SKM-1 treated with dmso at 0.1 percent for 144 hours (cell line): ENCODE measurements around the gene XKR8.
A peak's percentile ranks its signal among the peaks of the same experiment; 100 is the strongest.

Experiments used
- DNase-seq: peaks from one replicate; lab custom pipeline; 2025; ENCODE audit not compliant: unreplicated experiment; lab: John Stamatoyannopoulos, UW

The XKR8 gene

DNA sequence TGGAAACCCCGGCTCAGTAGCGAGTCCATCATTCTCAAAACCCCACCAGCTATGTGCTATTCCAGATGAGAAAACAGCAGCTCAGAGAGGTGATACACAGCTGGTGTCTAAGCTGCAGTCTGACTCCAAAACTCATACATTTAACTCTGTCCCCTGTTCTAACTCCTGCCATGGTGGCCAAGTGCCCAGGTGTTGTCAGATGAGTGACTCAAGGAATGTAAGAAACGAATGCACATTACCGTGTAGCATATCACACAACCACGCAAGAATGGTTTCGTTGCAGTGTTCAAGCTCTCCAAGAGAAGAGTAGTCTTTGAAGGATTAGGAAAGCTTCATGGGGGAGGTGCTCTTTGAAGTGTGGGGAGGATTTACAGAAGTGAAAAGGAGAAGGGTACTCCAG, 4.7 kb upstream of the XKR8 start:
- DNase-seq: no peak

DNA sequence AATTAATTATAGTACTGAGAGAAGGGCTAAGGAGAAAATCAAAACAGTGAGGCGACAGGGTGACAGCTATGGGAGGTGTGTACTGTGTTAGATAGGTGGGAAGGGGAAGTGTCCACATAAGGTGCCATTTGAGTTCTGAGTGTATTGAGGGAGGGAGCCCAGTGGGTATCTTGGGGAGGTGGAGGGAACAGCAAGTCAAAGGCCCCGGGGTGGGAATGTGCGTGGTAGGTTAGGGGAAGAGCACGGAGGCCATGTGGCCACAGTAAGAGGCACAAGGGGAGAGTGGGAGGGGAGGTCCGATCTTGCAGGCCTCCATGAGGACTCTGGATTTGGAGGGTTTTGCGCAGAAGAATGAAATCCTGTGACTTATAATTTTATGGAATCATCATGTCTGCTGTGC, 3.0 kb upstream of the XKR8 start:
- no peak for DNase-seq

DNA sequence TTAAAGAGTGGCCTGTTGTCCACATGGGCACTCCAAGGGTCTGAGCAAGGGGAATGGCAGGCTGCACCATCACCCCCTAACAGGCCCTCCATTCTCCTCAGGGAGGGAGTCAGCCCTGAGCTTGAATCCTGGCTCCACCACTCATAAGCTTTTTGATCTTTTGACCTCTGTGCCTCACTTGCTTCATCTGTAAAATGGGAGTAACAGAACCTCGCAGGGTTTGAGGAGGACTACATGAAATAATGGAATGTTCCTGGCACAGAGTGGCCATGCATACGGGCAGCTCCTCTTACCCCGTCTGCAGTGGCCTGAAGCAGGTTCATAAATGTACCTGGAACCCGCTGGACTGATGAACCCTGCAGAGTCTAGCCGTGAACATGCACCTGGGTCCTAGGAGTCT, 2.1 kb upstream of the XKR8 start:
- DNase-seq: no peak

DNA sequence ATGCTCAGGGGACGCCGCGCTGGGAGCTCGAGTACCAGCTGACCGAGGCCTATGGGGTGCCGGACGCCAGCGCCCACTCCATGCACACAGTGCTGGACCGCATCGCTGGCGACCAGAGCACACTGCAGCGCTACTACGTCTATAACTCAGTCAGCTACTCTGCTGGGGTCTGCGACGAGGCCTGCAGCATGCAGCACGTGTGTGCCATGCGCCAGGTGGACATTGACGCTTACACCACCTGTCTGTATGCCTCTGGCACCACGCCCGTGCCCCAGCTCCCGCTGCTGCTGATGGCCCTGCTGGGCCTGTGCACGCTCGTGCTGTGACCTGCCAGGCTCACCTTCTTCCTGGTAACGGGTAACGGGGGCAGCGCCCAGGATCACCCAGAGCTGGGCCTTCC, 1.3 kb upstream of the XKR8 start:
- DNase-seq: no peak

DNA sequence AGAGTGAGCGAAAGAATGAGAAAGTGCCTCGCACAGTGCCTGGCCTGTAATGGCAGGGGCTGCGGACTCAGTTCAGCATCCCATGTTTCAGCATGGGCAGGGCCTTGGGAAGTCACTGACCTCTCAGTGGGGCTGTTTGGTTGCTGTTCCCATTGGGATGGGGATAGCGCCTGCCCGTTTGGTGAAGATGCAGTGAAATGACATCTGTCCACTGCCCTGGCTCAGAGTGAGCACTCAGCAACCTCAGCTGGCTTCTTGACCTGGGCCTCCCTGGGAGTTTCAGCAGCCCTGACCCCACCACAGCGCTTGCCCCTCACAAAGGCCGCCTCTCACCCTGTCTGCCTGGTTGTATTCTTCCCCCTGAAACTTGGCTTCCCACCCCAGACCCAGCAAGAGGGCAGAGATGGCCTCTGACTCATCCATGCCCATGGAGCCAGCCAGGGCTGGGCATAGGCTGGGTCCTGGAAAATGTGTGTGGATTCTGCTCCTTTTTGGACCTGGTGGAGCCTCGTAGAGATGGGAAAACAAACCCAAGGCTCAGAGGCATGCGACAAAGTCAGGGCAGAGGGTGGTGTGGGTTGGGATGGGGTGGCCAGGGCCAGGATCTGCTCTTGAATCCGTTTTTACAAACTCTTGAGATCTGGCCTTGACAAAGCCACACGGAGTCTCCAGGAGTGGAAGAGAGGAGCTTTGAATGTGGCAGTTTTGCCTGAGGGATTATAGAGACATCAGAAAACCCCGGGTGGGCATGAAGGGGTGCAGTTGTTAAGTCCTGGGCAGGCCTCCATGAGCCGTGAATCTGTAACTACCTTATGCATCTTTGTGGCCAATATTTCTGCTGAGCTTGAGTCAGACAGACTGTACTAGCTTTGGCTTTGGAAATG, 1.2 kb downstream of the XKR8 start:
- no peak for DNase-seq

DNA sequence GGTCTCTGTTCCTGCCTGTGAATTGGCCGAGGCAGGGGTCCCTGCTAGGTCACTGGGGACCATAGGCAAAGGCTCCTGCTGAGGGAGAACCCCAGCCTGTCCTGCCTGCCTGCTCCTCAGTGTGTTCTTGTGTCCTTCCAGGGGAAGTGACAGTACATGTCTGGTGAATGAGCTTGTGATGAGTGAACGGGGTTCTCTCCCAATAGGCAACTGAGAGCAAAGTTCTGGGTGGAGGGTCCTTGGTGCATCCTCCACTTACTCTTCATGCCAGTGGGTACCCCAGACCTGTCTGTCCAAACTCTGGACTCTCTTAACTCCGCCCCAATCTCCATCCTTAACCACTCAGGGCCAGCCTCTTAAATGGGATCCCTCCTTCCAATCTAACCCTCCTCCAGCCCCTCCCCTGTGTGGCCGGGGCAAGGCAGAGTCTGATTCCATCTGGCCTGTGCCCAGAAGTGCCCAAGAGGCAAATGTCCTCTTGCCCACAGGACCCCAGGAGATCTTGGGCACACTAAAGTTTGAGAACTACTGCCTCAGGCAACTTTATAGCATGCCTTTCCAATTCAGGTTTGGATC, 2.0 kb downstream of the XKR8 start:
- no peak for DNase-seq

DNA sequence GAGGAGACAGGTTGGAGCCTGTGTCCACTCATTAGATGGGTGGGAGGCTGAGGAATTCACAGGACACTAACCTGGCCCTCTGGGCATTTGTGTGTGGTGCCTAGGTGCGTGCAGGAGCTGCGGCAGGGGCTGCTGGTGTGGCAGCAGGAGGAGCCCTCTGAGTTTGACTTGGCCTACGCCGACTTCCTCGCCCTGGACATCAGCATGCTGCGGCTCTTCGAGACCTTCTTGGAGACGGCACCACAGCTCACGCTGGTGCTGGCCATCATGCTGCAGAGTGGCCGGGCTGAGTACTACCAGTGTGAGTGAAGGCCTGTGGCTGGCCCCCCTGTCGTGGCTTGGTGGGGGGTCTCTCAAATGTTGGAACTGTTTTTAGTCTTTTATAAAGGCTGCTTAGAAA, 3.6 kb downstream of the XKR8 start:
- no peak for DNase-seq

DNA sequence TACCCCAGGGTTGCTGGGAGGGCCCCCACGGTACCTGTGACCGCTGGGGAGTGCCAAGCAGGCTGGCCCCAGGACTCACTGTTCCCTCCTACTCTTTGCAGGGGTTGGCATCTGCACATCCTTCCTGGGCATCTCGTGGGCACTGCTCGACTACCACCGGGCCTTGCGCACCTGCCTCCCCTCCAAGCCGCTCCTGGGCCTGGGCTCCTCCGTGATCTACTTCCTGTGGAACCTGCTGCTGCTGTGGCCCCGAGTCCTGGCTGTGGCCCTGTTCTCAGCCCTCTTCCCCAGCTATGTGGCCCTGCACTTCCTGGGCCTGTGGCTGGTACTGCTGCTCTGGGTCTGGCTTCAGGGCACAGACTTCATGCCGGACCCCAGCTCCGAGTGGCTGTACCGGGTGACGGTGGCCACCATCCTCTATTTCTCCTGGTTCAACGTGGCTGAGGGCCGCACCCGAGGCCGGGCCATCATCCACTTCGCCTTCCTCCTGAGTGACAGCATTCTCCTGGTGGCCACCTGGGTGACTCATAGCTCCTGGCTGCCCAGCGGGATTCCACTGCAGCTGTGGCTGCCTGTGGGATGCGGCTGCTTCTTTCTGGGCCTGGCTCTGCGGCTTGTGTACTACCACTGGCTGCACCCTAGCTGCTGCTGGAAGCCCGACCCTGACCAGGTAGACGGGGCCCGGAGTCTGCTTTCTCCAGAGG, 6.8 kb downstream of the XKR8 start:
- DNase-seq: no peak

DNA sequence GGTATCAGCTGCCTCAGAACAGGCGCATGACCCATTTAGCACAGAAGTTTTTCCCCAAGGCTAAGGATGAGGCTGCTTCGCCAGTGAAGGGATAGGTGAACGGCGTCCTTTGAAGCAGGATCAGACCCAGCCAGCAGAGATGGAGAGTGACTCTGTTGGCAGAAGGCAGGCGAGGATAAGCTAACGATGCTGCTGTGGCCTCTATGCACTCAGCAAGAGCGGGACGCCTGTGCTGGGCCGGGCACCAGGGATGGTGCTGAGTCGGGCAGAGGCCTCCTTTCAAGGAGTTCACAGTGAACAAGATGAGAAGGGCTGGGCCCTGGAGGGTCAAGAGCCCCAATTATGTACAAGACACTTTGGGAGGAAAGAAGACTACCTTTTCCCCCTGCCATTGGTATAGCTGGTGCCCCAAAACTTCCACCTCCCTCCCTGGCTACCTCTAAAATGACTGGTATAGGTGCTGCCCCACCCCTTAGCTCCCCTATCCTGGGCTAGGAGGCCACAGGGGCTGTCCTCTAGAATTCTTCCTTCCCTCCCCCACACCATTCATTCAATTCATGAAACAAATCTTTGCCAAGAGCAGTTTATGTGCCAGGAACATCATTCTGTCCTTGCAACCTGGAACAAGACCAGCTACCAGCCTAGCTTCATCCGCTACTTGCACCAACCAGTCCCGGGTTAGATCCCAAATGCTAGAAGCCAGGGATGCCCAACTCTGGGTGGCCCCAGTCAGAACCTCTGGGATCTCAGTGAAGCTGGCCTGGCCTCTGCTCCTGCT, 7.5 kb downstream of the XKR8 start:
- no peak for DNase-seq

DNA sequence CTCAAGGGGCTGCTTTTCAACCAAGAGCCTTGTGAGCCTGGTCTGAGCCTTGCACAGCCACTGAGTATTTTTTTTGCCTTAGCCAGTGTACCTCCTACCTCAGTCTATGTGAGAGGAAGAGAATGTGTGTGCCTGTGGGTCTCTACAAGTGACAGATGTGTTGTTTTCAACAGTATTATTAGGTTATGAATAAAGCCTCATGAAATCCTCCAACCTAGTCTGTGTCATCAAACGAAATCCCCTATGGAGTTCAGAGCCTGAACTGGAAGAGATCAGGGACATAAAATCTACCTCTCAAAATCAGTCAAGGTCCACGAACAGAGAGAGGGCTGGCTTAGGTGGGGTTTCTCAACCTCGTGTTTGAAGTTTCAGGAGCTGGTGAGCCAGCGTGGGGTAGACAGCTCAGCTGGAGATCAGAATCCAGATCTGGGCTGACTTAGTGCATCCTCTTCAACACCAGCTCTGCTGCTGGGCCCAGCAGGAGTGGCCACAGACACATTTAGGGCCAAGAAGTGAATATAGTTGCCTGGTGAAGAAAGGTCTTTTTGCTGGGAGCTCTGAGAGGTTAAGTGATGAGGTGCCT, 8.2 kb downstream of the XKR8 start:
- no peak for DNase-seq

DNA sequence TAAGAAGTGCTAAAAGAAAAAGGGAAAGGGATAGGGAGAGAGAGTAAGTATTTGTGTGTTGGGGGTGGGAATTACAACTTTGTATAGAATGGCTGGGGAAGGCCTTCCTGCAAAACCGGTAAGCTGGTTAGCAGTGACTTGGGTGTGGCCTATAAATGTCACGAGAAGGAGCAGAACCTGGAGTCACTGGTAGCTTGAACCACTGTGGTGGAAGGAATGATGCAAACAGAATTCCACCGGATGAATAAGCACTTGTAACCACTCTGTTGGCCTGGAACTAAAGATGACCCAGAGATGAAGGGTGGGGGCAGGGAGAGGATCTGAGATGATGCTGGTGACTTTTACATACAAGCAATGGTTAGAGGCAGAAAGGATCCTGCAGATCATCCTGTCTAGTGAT, 8.9 kb downstream of the XKR8 start:
- no peak for DNase-seq

DNA sequence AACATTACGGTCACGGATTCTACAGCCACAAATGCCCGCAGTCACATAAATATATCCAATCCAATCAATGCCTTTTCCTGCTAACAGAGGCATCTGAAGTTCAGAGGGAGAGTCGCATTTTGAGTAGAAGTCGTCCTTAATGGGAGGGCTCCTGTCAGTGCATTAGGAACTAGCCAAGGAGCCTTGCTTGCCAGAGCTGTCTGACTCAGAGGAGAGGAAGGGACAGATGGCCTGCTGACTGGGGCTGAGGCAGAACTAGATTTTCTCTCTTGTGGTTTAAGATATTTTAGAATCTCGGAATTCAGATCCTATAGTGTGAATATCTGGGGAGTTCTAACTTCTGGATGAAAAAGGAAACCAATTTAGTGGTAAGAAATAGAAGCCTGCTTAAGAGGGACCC, 10.6 kb downstream of the XKR8 start:
- no peak for DNase-seq

DNA sequence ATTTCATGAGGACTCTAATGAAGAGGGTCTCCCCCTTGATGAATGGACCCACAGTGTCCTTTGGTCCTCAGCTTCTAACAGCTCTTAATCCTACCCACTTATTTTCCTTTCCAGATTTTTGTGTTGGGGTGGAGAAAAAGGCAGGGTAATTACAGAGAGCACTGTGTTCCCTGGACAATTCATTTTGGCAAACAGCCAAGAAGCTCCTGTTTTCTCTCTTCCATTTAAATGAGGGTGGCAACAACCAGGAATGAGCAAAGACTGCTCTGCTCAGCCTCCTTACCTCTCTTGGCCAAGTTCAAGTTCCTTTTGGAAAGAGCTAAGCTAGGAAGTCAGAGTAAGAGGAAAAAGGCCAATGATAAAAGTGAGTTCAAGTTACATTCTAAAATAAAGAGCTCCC, 11.9 kb downstream of the XKR8 start:
- no peak for DNase-seq

DNA sequence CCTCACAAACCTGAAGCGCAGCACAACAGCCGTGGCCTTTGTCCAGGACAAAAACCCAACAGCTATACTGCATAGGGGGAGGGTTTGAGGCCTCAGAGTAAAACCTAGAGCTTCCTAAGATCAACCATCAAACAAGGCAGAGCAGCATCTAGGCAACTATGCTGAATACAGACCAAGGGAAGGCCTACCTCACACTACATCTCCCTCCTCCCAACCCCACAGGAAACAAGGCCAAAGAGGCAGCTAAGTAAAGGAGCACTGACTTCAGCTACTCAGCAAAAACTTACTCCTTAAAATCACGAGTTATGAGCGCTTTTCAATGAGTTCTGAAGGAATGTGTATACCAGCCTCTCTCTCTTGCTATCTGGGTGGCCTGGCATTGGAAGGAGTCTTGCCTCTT, 12.4 kb downstream of the XKR8 start:
- DNase-seq: no peak

DNA sequence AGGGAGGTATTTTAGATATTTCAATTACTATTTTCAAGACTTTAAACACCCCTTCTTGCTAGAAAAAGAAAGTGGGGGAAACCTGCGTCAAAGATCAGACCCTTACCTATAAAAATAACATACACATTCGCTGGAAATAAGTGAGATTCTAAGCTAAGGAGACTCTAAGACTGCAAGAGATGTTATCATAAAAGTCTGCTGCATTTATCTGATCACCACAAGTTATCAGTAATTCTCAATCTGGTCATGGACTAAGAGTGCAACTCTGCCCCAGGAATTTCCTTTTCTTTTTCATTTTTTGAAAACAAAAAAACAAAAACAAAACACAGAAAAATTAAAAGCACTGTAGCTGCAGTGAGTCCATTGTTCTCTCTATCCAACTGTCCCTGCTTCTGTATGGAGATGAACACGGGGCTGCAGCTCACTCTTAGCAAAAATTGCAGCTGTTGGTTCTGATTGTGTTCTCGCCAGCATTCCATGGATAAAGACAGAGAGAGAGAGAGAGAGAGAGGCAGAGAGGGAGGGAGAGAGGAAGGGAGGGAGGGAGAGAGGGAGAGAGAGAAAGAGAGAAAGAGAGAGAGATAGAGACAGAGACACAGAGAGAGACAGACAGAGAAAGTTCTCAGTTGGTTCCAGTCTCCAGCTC, 14.1 kb downstream of the XKR8 start:
- no peak for DNase-seq

DNA sequence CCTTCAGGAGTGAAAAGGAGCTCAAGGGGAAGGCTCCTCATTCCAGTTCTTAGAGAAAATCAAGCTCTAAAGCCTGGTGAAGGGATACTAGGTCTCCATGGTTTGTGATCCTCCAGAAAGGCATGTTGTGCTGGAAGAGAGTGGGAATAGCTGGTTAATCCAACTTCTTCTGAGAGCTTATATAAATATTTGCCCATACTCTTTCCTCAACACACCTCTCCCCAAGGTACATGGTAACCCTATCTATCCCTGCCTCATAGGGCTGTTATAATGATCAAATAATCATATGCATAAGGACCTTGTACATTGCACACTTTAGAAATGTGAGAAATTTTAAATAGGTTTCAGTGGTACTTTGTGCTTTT, 14.6 kb downstream of the XKR8 start:
- DNase-seq: no peak

DNA sequence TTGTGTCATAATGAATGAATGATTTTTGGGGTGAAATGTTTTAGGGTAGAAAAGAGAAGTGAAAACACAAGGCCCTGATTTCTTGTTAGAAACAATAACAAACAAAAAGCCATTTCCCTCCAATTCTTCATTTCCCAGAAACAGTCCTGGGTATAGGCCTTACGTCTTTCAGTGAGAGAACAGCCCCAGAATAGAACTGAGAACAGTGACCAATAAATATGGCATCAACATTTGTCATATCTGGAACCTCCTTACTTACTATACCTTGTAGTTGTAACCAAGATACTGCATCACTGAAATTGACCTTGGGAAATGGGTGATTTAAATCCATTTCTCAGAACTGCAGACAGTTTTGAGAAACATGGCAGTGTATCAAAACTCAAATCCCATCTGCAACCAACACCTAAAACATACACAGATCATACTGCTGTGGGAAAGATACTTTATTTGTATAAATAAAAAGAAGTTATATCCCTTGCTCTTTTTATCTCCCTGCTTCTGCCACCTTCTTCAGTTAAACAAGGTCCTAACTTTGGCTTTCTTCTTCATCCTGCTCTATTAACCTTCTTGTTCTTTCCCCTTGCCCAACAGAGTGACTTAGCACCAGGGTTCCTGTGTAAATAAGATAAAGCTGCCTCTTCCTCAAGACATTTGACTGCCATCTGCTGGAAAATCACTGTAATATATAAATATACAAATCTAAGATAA, 19.5 kb downstream of the XKR8 start:
- peak; percentile 74 for DNase-seq

DNA sequence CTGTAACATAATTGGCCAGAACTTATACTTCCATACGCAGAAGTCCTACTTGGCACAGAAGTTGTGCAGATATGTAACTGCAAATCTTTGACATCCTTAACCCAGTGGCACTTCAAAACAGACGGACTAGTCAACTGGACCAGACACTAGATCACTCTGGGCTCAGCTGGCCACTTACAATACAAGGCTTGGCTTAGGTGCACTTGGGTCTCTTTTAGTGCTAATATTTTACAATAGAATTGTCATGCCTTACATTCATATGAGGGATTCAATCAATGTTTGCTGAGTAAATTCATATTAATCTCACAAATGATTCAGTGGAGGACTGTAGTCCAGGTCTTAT, 20.1 kb downstream of the XKR8 start:
- DNase-seq: no peak

DNA sequence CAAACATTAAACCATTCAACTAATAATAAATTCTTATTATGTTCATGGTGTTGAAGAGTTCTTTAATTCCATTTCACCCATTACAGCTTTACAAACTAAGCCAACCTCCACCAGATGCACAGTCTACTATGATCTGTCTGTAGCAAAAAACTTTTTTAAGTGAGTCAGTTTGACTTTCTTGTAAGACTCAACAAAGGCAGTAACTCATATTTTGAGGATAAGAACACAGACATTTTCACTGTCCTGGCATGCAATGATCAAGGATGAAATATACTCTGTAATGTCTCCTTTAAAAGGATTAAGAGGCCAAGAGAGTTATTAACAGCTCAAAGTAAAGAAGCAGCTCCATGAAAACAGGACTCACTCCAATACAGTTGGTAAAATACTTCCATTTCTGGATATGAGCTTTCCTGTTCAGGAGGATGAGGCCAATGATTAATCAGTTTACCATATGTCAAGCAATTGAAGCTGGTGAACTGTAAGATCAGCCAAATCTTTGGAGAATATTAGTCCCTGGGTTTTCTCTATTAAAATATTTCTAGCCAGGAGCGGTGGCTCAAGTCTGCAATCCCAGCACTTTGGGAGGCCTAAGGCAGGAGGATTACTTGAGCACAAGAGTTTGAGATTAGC, 20.6 kb downstream of the XKR8 start:
- DNase-seq: no peak

DNA sequence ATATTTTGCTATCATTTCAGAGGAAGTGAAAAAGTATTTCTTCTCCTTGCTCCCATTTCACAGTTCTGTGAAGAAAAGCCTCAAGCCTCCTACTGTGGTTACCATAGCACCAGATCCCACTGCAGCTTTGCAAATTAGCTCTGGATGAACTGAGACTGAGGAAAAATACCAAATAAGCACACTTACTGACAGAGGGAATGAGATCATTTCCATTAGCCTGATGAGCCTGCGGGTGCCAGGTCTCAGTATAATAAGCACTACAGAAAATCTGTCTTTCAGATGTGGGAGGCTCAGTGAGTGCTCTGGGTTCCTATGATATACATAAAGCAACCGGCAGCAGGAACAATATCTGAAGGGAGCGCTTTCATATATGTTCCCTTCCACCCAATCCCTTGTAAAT, 21.4 kb downstream of the XKR8 start:
- no peak for DNase-seq
